ENCODE data around the gene MIPEP.

DNA sequence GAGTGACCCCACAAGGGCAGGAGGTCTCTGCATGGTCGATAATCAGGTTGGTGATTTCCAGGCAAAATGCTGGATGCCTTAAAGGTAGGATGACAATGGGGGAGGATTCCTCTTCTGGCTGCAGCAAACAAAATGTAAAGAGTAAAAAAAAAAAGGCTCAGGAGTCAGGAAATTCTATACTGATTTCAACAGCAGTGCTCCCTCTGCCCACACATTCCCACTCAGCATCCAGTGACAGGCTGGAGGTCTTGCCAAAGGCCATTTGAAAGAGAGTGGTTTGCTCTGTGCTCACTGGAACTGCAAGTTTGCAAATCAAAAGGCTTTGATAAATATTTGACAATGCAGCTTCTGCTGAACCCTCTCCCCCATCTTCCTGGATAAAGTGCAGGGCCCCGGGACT lies 183.6 kb downstream of the MIPEP start:
- TF ChIP-seq EZH2 (IDR thresholded peaks at IDR 0.05; ENCODE audit: insufficient read depth, poor library complexity, severe bottlenecking) (no peak), EZH2phosphoT487 (IDR thresholded peaks at IDR 0.05; ENCODE audit: insufficient read depth, low read depth) (no peak)

All from GM23248 (cell line).